CD4-positive, alpha-beta T cell treated with Interleukin-6 at 100 ng/mL for 8 hours (primary cell): ENCODE data around the gene DDN.

Source experiments
- DNase-seq: peaks from one replicate; pipeline ENCODE4 v3.0.0-alpha.2; 2020; ENCODE audit warnings: mixed read lengths, low spot score

Gene DDN

GRCh38 chr12:49013428-49013827, 14.3 kb upstream of the DDN start:
- no peak for DNase-seq

GRCh38 chr12:49012739-49013138, 13.6 kb upstream of the DDN start:
- DNase-seq: no peak

- no peak for DNase-seq
These were observed 11.0 kb upstream of the DDN start for GRCh38 chr12:49010092-49010668.

- no peak for DNase-seq
These were observed 9.8 kb upstream of the DDN start for GRCh38 chr12:49008943-49009342.

GRCh38 chr12:49000346-49000745, 1.2 kb upstream of the DDN start:
- DNase-seq: no peak

GRCh38 chr12:48998497-48999353, 450 bp downstream of the DDN start:
- DNase-seq: no peak

GRCh38 chr12:48997719-48998496, 1.3 kb downstream of the DDN start:
- no peak for DNase-seq

GRCh38 chr12:48996794-48997718, 2.1 kb downstream of the DDN start:
- DNase-seq: peak; percentile 48

GRCh38 chr12:48995086-48995879, 3.9 kb downstream of the DDN start:
- DNase-seq: no peak

- DNase-seq: no peak
These were observed 4.7 kb downstream of the DDN start for GRCh38 chr12:48994224-48995085.

GRCh38 chr12:48993787-48994186, 5.4 kb downstream of the DDN start:
- no peak for DNase-seq

GRCh38 chr12:48991247-48992050, 7.7 kb downstream of the DDN start:
- no peak for DNase-seq

- no peak for DNase-seq
These were observed 8.6 kb downstream of the DDN start for GRCh38 chr12:48990552-48990951.

- DNase-seq: peak; percentile 62
These were observed 11.0 kb downstream of the DDN start for GRCh38 chr12:48988030-48988649.

- DNase-seq: no peak
These were observed 12.4 kb downstream of the DDN start for GRCh38 chr12:48986720-48987291.

GRCh38 chr12:48985901-48986300, 13.3 kb downstream of the DDN start:
- DNase-seq: no peak

- no peak for DNase-seq
These were observed 13.7 kb downstream of the DDN start for GRCh38 chr12:48985475-48985897.

GRCh38 chr12:48982397-48983080, 16.6 kb downstream of the DDN start:
- DNase-seq: no peak
